GM10266 (cell line): ENCODE results near the gene PPM1G.

Experiments
- DNase-seq: peaks from one replicate; pipeline ENCODE4 v3.0.0; 2012; ENCODE audit errors: extremely low spot score
- CTCF ChIP-seq: IDR thresholded peaks from 2 replicates; pipeline ENCODE4 v1.5.1; 2012; ENCODE audit warnings: mild to moderate bottlenecking, low read depth; ENCODE audit not compliant: control insufficient read depth, insufficient read depth; ENCODE audit errors: missing control alignments

Gene PPM1G

DNA sequence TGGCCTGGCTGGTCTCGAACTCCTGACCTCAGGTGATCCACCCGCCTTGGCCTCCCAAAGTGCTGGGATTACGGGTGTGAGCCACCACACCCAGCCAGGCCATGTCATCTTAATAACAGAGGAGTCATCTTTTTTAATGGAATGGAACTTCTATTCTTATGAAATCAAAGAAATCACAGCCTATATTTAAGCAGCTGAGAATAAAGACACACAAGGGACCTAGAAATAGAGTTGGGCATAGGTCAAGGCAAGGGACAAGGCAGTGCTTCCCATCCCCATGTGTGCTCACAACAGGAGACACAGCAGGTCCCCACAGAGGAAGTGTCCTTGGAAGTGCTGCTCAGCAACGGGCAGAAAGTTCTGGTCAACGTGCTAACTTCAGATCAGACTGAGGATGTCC, 35.8 kb downstream of the PPM1G start:
- no peak for TF ChIP-seq CTCF
- no peak for DNase-seq

DNA sequence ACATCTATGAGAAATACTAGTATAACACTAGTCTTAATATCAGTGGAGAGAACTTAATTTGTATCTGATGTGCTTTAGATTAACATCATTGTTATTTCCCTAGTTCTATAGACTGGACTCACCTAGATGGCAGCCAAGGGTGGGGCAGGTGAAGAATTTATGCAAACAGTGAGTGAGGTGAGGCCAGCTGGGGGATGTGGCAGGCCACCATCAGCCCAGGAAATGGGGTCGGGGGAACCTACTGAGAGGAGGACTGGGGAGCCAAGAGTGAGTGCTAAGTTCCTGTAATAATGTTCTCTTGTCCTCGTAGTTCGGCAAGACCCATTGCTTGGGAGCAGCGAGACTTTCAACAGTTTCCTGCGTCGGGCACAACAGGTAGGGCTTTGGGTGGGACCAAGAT, 36.5 kb downstream of the PPM1G start:
- DNase-seq: no peak
- no peak for TF ChIP-seq CTCF

- peak; percentile 52 for DNase-seq
- TF ChIP-seq CTCF: no peak
These were observed 38.4 kb downstream of the PPM1G start for GRCh38 chr2:27370816-27371620.

DNA sequence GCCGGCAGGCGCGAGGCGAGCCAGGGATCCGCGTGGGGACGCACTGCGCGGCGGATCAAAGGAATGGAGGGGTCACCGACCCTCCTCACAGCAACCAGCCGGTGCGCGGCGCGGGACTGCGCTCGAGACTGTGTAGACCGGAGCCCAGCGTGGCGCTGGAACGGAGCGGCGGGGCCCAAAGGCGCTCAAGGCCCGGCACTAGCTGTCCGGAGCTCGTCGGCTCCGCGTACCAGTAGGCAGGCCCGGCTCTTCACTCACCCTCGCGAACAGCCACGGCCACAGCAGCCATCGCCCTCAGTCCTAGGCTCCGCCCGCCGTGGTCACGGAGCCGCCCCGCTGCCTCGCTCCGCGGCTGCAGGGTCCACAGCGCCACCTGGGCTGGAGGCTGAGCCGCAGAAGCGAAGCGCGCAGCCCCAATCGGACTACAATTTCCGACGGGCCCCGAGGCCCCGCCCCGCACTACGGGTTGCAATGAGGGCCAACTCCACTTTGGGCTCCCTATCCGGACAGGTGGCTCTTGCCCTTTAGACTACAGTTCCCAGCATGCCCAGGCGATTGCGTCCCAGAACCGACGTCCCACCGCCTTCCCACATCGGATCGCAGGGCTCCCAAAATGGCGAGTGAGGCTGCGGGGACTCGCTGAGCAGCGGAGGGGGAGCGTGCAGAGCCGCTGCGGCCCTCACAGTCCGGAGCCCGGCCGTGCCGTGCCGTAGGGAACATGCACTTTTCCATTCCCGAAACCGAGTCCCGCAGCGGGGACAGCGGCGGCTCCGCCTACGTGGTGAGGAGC, 39.2 kb downstream of the PPM1G start, which contains the start of the genes EIF2B4 and SNX17:
Gene EIF2B4 (minus strand): TSS at position 313 of the 790 bp plus-strand sequence. CDS start 24 bp downstream, at position 289.
Gene SNX17 (plus strand): TSS at position 591 of the 790 bp plus-strand sequence. CDS start 128 bp downstream, at position 719.
- TF ChIP-seq CTCF: peak; percentile 98
- peak; percentile 96 for DNase-seq

- DNase-seq: peak; percentile 57
- no peak for TF ChIP-seq CTCF
These were observed 39.8 kb downstream of the PPM1G start for GRCh38 chr2:27369471-27370025.

DNA sequence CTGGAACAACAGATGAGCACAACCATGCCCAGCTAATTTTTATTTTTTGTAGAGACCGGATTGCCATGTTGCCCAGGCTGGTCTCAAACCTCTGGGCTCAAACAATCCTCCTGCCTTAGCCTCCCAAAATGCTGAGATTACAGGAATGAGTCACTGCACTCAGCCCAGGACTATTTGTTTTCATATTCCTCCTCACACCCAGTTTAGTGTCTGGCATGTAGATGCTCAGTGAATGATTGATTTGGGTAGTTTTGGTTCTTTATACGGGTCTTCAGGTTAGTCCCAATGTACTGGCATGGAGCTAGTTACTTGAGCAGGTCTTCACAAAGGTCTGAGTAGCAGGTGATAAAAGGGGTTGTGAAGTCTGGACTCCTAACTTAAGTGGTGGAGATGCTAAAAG, 45.5 kb downstream of the PPM1G start:
- DNase-seq: no peak
- no peak for TF ChIP-seq CTCF
